ENCODE data around the gene LEUTX. TPM values are rescaled to one million over a fixed set of nuclear protein-coding genes. Genes with fewer than 3 reads are reported as not detected.

The LEUTX gene
- total and polyA plus RNA-seq, 2 experiments from 2014 or later: not detected

DNA sequence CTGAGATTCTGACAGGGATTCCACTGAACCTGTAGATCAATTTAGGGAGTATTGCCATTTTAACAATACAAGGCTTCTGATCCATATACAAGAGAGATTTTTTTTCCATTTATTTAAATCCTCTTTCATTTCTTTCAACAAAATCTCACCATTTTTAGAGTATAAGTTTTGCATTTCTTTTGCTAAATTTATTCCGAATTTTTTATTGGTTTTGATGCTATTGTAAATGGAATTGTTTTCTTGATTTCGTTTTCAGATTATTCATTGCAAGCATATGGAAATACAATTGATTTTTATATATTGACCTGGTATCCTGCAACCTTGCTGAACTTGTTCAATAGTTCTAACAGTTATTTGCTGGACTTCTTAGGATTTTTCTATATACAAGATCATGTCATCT is 18.4 kb downstream of the LEUTX start:
- Histone ChIP-seq H2AFZ (peak overlapping the region; percentile 15; the same call in 1 of the 2 replicates), H3K27ac (ENCODE audit: low read depth) (no peak overlapping the region), H3K9me2 (ENCODE audit: insufficient read depth) (no peaks in the 10 kb centered on the region), H3F3A (replicated peaks; ENCODE audit: low read depth) (no peaks in the 10 kb centered on the region), H4K20me1 (replicated peaks; ENCODE audit: insufficient read depth) (no peaks in the 10 kb centered on the region), H3K79me2 (replicated peaks; ENCODE audit: insufficient read depth) (no peaks in the 10 kb centered on the region), H3K27me3 (ENCODE audit: insufficient read depth) (no peaks in the 10 kb centered on the region), H3K4me3 (no peak overlapping the region), H3K4me1 (ENCODE audit: insufficient read depth) (peaks cover 19% of the 10 kb centered on the region), H3K4me2 (no peak overlapping the region), H3K36me3 (ENCODE audit: insufficient read depth) (no peaks in the 10 kb centered on the region)
- TF ChIP-seq EZH2phosphoT487 (IDR thresholded peaks at IDR 0.05; ENCODE audit: unreplicated experiment) (no peak), CREB1 (CRISPR knock-in tag; IDR thresholded peaks at IDR 0.05; ENCODE audit: low read depth) (no peak)
- no peaks in the 10 kb centered on the region for H3K9me3 Mint-ChIP-seq
- ATAC-seq: no peak
- no peaks in the 10 kb centered on the region for H3K36me3 Mint-ChIP-seq (ENCODE audit: low read depth)
- peaks cover 26% of the 10 kb centered on the region for H3K4me1 Mint-ChIP-seq
- no peak for DNase-seq (ENCODE audit: low spot score)
- no peak overlapping the region for H3K27ac Mint-ChIP-seq
- H3K27me3 Mint-ChIP-seq (ENCODE audit: insufficient read depth, low read depth, poor library complexity): peaks cover under 1% of the 10 kb centered on the region
- no peak overlapping the region for H3K4me3 Mint-ChIP-seq

DNA sequence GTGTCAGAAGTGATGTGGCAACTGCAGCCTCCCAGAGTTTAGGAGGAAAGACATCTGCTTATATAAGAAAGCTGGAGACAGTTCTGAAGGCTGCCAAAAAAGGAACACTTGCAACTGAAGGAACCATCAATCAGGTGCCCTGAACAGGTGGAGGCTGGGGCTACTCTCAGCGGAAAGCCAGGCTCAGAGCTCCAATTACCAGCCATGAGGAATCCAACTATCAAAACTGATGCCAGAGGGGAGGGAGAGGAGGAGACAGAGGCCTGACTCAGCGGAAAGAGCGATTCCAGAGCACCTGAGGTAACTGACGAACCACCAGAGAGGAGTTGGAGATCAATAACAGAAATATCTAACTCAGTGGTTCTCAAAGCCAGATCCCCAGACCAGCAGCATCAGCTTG is 24.3 kb downstream of the LEUTX start:
- H3K4me3 ChIP-seq: no peak overlapping the region
- no peaks in the 10 kb centered on the region for H4K20me1 ChIP-seq (replicated peaks; ENCODE audit: insufficient read depth)
- no peak overlapping the region for H3K27ac ChIP-seq (ENCODE audit: low read depth)
- peak overlapping the region; percentile 96 for H2AFZ ChIP-seq
- H3K27me3 ChIP-seq (ENCODE audit: insufficient read depth): no peaks in the 10 kb centered on the region
- peaks cover 1% of the 10 kb centered on the region for H3K27me3 Mint-ChIP-seq (ENCODE audit: insufficient read depth, low read depth, poor library complexity)
- H3K4me1 ChIP-seq (ENCODE audit: insufficient read depth): peaks cover 9% of the 10 kb centered on the region; the same call in 1 of the 2 replicates
- ATAC-seq: peak; percentile 91
- no peak for TF ChIP-seq CREB1 (CRISPR knock-in tag; IDR thresholded peaks at IDR 0.05; ENCODE audit: low read depth)
- no peak for TF ChIP-seq POLR2AphosphoS5 (IDR thresholded peaks at IDR 0.05; ENCODE audit: low read depth)
- no peak for TF ChIP-seq EZH2 (IDR thresholded peaks at IDR 0.05; ENCODE audit: low read depth, unreplicated experiment)
- TF ChIP-seq, protein P1, sequence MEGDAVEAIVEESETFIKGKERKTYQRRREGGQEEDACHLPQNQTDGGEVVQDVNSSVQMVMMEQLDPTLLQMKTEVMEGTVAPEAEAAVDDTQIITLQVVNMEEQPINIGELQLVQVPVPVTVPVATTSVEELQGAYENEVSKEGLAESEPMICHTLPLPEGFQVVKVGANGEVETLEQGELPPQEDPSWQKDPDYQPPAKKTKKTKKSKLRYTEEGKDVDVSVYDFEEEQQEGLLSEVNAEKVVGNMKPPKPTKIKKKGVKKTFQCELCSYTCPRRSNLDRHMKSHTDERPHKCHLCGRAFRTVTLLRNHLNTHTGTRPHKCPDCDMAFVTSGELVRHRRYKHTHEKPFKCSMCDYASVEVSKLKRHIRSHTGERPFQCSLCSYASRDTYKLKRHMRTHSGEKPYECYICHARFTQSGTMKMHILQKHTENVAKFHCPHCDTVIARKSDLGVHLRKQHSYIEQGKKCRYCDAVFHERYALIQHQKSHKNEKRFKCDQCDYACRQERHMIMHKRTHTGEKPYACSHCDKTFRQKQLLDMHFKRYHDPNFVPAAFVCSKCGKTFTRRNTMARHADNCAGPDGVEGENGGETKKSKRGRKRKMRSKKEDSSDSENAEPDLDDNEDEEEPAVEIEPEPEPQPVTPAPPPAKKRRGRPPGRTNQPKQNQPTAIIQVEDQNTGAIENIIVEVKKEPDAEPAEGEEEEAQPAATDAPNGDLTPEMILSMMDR (conservative IDR thresholded peaks at IDR 0.05; ENCODE audit: low read depth in 2 of 2): no peak
- TF ChIP-seq, protein P2, sequence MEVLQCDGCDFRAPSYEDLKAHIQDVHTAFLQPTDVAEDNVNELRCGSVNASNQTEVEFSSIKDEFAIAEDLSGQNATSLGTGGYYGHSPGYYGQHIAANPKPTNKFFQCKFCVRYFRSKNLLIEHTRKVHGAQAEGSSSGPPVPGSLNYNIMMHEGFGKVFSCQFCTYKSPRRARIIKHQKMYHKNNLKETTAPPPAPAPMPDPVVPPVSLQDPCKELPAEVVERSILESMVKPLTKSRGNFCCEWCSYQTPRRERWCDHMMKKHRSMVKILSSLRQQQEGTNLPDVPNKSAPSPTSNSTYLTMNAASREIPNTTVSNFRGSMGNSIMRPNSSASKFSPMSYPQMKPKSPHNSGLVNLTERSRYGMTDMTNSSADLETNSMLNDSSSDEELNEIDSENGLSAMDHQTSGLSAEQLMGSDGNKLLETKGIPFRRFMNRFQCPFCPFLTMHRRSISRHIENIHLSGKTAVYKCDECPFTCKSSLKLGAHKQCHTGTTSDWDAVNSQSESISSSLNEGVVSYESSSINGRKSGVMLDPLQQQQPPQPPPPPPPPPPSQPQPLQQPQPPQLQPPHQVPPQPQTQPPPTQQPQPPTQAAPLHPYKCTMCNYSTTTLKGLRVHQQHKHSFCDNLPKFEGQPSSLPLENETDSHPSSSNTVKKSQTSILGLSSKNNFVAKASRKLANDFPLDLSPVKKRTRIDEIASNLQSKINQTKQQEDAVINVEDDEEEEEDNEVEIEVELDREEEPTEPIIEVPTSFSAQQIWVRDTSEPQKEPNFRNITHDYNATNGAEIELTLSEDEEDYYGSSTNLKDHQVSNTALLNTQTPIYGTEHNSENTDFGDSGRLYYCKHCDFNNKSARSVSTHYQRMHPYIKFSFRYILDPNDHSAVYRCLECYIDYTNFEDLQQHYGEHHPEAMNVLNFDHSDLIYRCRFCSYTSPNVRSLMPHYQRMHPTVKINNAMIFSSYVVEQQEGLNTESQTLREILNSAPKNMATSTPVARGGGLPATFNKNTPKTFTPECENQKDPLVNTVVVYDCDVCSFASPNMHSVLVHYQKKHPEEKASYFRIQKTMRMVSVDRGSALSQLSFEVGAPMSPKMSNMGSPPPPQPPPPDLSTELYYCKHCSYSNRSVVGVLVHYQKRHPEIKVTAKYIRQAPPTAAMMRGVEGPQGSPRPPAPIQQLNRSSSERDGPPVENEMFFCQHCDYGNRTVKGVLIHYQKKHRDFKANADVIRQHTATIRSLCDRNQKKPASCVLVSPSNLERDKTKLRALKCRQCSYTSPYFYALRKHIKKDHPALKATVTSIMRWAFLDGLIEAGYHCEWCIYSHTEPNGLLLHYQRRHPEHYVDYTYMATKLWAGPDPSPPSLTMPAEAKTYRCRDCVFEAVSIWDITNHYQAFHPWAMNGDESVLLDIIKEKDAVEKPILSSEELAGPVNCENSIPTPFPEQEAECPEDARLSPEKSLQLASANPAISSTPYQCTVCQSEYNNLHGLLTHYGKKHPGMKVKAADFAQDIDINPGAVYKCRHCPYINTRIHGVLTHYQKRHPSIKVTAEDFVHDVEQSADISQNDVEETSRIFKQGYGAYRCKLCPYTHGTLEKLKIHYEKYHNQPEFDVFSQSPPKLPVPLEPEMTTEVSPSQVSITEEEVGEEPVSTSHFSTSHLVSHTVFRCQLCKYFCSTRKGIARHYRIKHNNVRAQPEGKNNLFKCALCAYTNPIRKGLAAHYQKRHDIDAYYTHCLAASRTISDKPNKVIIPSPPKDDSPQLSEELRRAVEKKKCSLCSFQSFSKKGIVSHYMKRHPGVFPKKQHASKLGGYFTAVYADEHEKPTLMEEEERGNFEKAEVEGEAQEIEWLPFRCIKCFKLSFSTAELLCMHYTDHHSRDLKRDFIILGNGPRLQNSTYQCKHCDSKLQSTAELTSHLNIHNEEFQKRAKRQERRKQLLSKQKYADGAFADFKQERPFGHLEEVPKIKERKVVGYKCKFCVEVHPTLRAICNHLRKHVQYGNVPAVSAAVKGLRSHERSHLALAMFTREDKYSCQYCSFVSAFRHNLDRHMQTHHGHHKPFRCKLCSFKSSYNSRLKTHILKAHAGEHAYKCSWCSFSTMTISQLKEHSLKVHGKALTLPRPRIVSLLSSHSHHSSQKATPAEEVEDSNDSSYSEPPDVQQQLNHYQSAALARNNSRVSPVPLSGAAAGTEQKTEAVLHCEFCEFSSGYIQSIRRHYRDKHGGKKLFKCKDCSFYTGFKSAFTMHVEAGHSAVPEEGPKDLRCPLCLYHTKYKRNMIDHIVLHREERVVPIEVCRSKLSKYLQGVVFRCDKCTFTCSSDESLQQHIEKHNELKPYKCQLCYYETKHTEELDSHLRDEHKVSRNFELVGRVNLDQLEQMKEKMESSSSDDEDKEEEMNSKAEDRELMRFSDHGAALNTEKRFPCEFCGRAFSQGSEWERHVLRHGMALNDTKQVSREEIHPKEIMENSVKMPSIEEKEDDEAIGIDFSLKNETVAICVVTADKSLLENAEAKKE (CRISPR knock-in tag; IDR thresholded peaks at IDR 0.05): no peak
- no peak for TF ChIP-seq ZNF331 (CRISPR knock-in tag; IDR thresholded peaks at IDR 0.05; ENCODE audit: low read depth)
- no peak for TF ChIP-seq NANOG (IDR thresholded peaks at IDR 0.05; ENCODE audit: borderline replicate concordance)
- TF ChIP-seq, protein P3, sequence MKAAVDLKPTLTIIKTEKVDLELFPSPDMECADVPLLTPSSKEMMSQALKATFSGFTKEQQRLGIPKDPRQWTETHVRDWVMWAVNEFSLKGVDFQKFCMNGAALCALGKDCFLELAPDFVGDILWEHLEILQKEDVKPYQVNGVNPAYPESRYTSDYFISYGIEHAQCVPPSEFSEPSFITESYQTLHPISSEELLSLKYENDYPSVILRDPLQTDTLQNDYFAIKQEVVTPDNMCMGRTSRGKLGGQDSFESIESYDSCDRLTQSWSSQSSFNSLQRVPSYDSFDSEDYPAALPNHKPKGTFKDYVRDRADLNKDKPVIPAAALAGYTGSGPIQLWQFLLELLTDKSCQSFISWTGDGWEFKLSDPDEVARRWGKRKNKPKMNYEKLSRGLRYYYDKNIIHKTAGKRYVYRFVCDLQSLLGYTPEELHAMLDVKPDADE (IDR thresholded peaks at IDR 0.05): no peak
- no peaks in the 10 kb centered on the region for H3K9me2 ChIP-seq (ENCODE audit: insufficient read depth)
- peak overlapping the region; percentile 36; the same call in 1 of the 2 replicates for H3K4me2 ChIP-seq
- peaks cover 8% of the 10 kb centered on the region for H3K4me1 Mint-ChIP-seq
- H3K4me3 Mint-ChIP-seq: 0 out of 3 replicates have a peak overlapping the region, but pooled peaks have one; percentile 29
- H3K79me2 ChIP-seq (replicated peaks; ENCODE audit: insufficient read depth): no peaks in the 10 kb centered on the region
- H3K27ac Mint-ChIP-seq: peak overlapping the region; percentile 50
- DNase-seq (ENCODE audit: low spot score): peak; percentile 61
- H3K36me3 Mint-ChIP-seq (ENCODE audit: low read depth): no peaks in the 10 kb centered on the region
- H3K9me3 Mint-ChIP-seq: no peaks in the 10 kb centered on the region
- no peaks in the 10 kb centered on the region for H3K36me3 ChIP-seq (ENCODE audit: insufficient read depth)
- no peaks in the 10 kb centered on the region for H3F3A ChIP-seq (replicated peaks; ENCODE audit: low read depth)
